ENCODE data around the gene PFKP. TPM values are rescaled to one million over a fixed set of nuclear protein-coding genes. Genes with fewer than 3 reads are reported as not detected.

The PFKP gene
- total RNA-seq, 1 experiment from 2014 or later: 232 TPM

DNA sequence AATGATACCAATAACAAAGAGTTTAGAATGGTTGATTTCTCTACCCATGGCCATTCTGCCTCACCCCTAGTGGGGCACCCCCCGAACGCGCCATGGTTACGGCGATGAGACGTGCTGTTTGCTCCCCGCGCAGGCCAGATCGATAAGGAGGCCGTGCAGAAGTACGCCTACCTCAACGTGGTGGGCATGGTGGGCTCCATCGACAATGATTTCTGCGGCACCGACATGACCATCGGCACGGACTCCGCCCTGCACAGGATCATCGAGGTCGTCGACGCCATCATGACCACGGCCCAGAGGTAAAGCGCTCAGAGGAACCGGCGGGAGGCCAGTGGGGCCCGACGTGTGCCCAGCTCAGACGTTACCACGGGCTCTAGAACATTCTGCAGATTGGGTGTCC is 36.3 kb downstream of the PFKP start:
- in situ Hi-C loops (cut with HindIII; ENCODE audit: low pct_unique_long_range_greater_than_20kb, low sequenced_read_pairs) (no loop called here), intact Hi-C loops (cut with micrococcal nuclease; ENCODE audit: unreplicated experiment) (no loop called here)
- H3K9me3 ChIP-seq (ENCODE audit: control insufficient read depth, insufficient read depth, low read depth, low read length): no peaks in the 10 kb centered on the region
- BruUV-seq (replicated peaks): no TSS peak
- H3K4me1 ChIP-seq (ENCODE audit: control insufficient read depth, insufficient read depth, low read length): no peaks in the 10 kb centered on the region
- ATAC-seq: no peak
- H3K36me3 ChIP-seq (ENCODE audit: control insufficient read depth, insufficient read depth, low read length): peaks cover 11% of the 10 kb centered on the region
- no peak for DNase-seq (ENCODE audit: low read depth, low spot score)
- no peaks in the 10 kb centered on the region for H3K27me3 ChIP-seq (ENCODE audit: control insufficient read depth, insufficient read depth, low read length)
- ChIA-PET CTCF (no interaction called here), POLR2A (no interaction called here)
- no peak overlapping the region for H3K27ac ChIP-seq (ENCODE audit: low read length)
- TF ChIP-seq POLR2AphosphoS5 (IDR thresholded peaks at IDR 0.05; ENCODE audit: low read depth, low read length) (no peak), TCF7L2 (IDR thresholded peaks at IDR 0.05; ENCODE audit: low read depth, low read length) (no peak), SIN3A (IDR thresholded peaks at IDR 0.05; ENCODE audit: borderline replicate concordance, insufficient read depth, low read depth, low read length) (no peak)
- TF ChIP-seq, protein P1, sequence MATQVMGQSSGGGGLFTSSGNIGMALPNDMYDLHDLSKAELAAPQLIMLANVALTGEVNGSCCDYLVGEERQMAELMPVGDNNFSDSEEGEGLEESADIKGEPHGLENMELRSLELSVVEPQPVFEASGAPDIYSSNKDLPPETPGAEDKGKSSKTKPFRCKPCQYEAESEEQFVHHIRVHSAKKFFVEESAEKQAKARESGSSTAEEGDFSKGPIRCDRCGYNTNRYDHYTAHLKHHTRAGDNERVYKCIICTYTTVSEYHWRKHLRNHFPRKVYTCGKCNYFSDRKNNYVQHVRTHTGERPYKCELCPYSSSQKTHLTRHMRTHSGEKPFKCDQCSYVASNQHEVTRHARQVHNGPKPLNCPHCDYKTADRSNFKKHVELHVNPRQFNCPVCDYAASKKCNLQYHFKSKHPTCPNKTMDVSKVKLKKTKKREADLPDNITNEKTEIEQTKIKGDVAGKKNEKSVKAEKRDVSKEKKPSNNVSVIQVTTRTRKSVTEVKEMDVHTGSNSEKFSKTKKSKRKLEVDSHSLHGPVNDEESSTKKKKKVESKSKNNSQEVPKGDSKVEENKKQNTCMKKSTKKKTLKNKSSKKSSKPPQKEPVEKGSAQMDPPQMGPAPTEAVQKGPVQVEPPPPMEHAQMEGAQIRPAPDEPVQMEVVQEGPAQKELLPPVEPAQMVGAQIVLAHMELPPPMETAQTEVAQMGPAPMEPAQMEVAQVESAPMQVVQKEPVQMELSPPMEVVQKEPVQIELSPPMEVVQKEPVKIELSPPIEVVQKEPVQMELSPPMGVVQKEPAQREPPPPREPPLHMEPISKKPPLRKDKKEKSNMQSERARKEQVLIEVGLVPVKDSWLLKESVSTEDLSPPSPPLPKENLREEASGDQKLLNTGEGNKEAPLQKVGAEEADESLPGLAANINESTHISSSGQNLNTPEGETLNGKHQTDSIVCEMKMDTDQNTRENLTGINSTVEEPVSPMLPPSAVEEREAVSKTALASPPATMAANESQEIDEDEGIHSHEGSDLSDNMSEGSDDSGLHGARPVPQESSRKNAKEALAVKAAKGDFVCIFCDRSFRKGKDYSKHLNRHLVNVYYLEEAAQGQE (IDR thresholded peaks at IDR 0.05; ENCODE audit: insufficient read depth in 1 of 2, low read depth in 2 of 2, low read length in 1 of 2): no peak
- TF ChIP-seq, protein P2, sequence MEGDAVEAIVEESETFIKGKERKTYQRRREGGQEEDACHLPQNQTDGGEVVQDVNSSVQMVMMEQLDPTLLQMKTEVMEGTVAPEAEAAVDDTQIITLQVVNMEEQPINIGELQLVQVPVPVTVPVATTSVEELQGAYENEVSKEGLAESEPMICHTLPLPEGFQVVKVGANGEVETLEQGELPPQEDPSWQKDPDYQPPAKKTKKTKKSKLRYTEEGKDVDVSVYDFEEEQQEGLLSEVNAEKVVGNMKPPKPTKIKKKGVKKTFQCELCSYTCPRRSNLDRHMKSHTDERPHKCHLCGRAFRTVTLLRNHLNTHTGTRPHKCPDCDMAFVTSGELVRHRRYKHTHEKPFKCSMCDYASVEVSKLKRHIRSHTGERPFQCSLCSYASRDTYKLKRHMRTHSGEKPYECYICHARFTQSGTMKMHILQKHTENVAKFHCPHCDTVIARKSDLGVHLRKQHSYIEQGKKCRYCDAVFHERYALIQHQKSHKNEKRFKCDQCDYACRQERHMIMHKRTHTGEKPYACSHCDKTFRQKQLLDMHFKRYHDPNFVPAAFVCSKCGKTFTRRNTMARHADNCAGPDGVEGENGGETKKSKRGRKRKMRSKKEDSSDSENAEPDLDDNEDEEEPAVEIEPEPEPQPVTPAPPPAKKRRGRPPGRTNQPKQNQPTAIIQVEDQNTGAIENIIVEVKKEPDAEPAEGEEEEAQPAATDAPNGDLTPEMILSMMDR (IDR thresholded peaks at IDR 0.05): no peak
- no peak overlapping the region for H3K4me3 ChIP-seq (ENCODE audit: low read depth in 2 of 2, low read length in 2 of 2)

DNA sequence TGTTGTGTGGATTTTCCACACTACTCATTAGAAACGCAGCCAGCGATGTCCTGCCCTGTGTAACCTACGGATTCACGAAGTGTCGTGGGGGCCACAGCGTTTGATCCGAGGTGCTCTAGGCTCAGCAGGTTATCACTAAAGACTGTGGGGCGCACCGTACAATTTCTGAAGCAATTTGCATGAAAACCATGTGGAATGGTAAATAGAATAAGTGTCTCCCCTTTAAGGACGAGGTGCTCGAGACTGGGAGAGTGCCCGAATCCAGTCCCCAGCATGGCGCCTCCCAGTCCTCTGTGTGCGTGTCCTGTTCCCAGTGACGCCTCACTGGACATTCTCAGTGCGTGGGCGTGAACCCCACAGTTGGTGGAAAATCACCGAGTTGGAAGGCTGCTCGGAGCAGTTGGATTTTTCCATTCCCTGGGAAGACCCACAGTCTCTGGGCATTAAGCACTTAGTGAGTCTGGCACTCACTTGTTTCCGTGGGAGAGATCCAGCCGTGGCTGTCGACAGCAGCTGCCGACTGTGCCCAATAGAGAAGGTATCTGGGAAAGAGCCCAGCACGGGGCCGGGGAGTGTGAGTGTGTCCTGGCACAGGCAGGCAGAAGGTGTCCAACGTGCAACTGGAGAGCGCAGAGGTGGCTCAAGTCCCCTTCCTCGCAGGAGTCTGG is 37.0 kb downstream of the PFKP start:
- ChIA-PET CTCF (no interaction called here), POLR2A (no interaction called here)
- H3K36me3 ChIP-seq (ENCODE audit: control insufficient read depth, insufficient read depth, low read length): peaks cover 10% of the 10 kb centered on the region
- H3K27me3 ChIP-seq (ENCODE audit: control insufficient read depth, insufficient read depth, low read length): no peaks in the 10 kb centered on the region
- no peaks in the 10 kb centered on the region for H3K4me1 ChIP-seq (ENCODE audit: control insufficient read depth, insufficient read depth, low read length)
- intact Hi-C loops (cut with micrococcal nuclease; ENCODE audit: unreplicated experiment): no loop called here
- no peak overlapping the region for H3K4me3 ChIP-seq (ENCODE audit: low read depth in 2 of 2, low read length in 2 of 2)
- TF ChIP-seq, protein P1 (IDR thresholded peaks at IDR 0.05; ENCODE audit: insufficient read depth in 1 of 2, low read depth in 2 of 2, low read length in 1 of 2): no peak
- TF ChIP-seq TCF7L2 (IDR thresholded peaks at IDR 0.05; ENCODE audit: low read depth, low read length) (no peak), POLR2AphosphoS5 (IDR thresholded peaks at IDR 0.05; ENCODE audit: low read depth, low read length) (no peak)
- no peak for DNase-seq (ENCODE audit: low read depth, low spot score)
- BruUV-seq (replicated peaks): no TSS peak
- in situ Hi-C loops (cut with HindIII; ENCODE audit: low pct_unique_long_range_greater_than_20kb, low sequenced_read_pairs): no loop called here
- ATAC-seq: 0 out of 2 replicates have a peak, but pooled peaks have one; percentile 13
- H3K9me3 ChIP-seq (ENCODE audit: control insufficient read depth, insufficient read depth, low read depth, low read length): no peaks in the 10 kb centered on the region
- no peak overlapping the region for H3K27ac ChIP-seq (ENCODE audit: low read length)
